GM12878 (cell line): ENCODE measurements around the gene JUND. TPM values are rescaled to one million over a fixed set of nuclear protein-coding genes. Genes with fewer than 3 reads are reported as not detected.

Source experiments
- ATAC-seq: fragments of 200-7000 bp; cut with Tn5 transposase; 3 replicates; pipeline ENCODE4 v1.9.1; 2020; ENCODE audit warnings: mild to moderate bottlenecking, moderate library complexity
- BruUV-seq: library from RNA; stranded (reverse); fragments of 400-500 nt; replicated peaks from 2 replicates; lab custom pipeline; 2021; lab: Mats Ljungman, UMichigan
- CTCF ChIA-PET: fragments of 300-600 bp; sonication (Branson Sonifier 250); formaldehyde crosslinking; extraction: SDS; loops from one replicate; lab custom pipeline; 2021; ENCODE audit warnings: inconsistent platforms; lab: Yijun Ruan, JAX
- POLR2A ChIA-PET: fragments of 350-600 bp; formaldehyde crosslinking; extraction: SDS; loops from one replicate; lab custom pipeline; 2021; ENCODE audit warnings: inconsistent platforms; lab: Charles Lee
- RAD21 ChIA-PET: fragments of 300-600 bp; sonication (Branson Sonifier 250); formaldehyde crosslinking; loops from one replicate; lab custom pipeline; 2023; ENCODE audit warnings: antibody characterized with exemption; ENCODE audit not compliant: unreplicated experiment; lab: Charles Lee
- SMC1A ChIA-PET: fragments of 300-600 bp; sonication (Branson Sonifier 250); formaldehyde crosslinking; loops from one replicate; lab custom pipeline; 2023; ENCODE audit not compliant: unreplicated experiment, uncharacterized antibody; lab: Charles Lee
- DNase-seq: peaks from one replicate; pipeline ENCODE4 v3.0.0-alpha.2; 2011; ENCODE audit warnings: low read depth, low spot score
- FAIRE-seq: peaks from 3 replicates; lab custom pipeline; 2011; peaks lifted over from hg19 to GRCh38; lab: Jason Lieb, UNC
- H2AFZ ChIP-seq: 2 replicates; pipeline ENCODE4 v1.6.0; 2011; ENCODE audit warnings: low read depth, low read length, control low read depth; ENCODE audit not compliant: control insufficient read depth
- H3K27ac ChIP-seq: 2 replicates; pipeline ENCODE4 v1.5.1; 2011; ENCODE audit warnings: control low read depth; ENCODE audit not compliant: control insufficient read depth, insufficient read depth
- H3K27me3 ChIP-seq, 2 experiments: replicated peaks in 1 of 2; 2 replicates each; pipeline versions ENCODE4 v1.6.0 to v1.6.1; 2011; ENCODE audit warnings: low read length in 1 of 2; ENCODE audit not compliant: control insufficient read depth in 2 of 2, insufficient read depth in 2 of 2
- H3K36me3 ChIP-seq, 2 experiments: 2 replicates each; pipeline ENCODE4 v1.5.1; 2011; ENCODE audit warnings: low read length in 1 of 2; ENCODE audit not compliant: control insufficient read depth in 2 of 2, insufficient read depth in 2 of 2
- H3K4me1 ChIP-seq: 2 replicates; pipeline ENCODE4 v1.6.1; 2011; ENCODE audit warnings: mild to moderate bottlenecking, low read length, moderate library complexity, mixed read lengths; ENCODE audit not compliant: control insufficient read depth, insufficient read depth
- H3K4me2 ChIP-seq: 2 replicates; pipeline ENCODE4 v1.6.0; 2011; ENCODE audit warnings: control low read depth; ENCODE audit not compliant: control insufficient read depth, insufficient read depth
- H3K4me3 ChIP-seq: fragments of 200-600 bp; sonication (generic); 2 replicates; pipeline ENCODE4 v1.5.1; 2016
- H3K79me2 ChIP-seq: 2 replicates; pipeline ENCODE4 v1.6.0; 2011; ENCODE audit warnings: low read length; ENCODE audit not compliant: control insufficient read depth, insufficient read depth
- H3K9ac ChIP-seq: 2 replicates; pipeline ENCODE4 v1.8.0; 2011; ENCODE audit warnings: low read length, control low read depth, mixed read lengths; ENCODE audit not compliant: control insufficient read depth, insufficient read depth
- H3K9me3 ChIP-seq: replicated peaks from 3 replicates; pipeline ENCODE4 v1.5.1; 2011; ENCODE audit warnings: mild to moderate bottlenecking, low read length; ENCODE audit not compliant: control insufficient read depth, insufficient read depth
- H4K20me1 ChIP-seq: 2 replicates; pipeline ENCODE4 v1.6.0; 2011; ENCODE audit not compliant: control insufficient read depth, insufficient read depth
- BCL3 ChIP-seq: IDR thresholded peaks from 2 replicates; pipeline ENCODE4 v1.6.1; 2011; ENCODE audit warnings: borderline replicate concordance, low read depth, mild to moderate bottlenecking, moderate library complexity, low read length; ENCODE audit not compliant: insufficient read depth, poor library complexity, severe bottlenecking
- EED ChIP-seq: sonication (generic); IDR thresholded peaks from 2 replicates; pipeline ENCODE4 v1.6.1; 2016; ENCODE audit warnings: antibody characterized with exemption, low read depth
- HDGF ChIP-seq: fragments of 450-650 bp; IDR thresholded peaks from 2 replicates; pipeline ENCODE4 v1.6.1; 2016; ENCODE audit warnings: antibody characterized with exemption
- MLLT1 ChIP-seq: fragments of 450-650 bp; IDR thresholded peaks from 2 replicates; pipeline ENCODE4 v1.6.1; 2016; ENCODE audit warnings: mild to moderate bottlenecking
- MYC ChIP-seq: IDR thresholded peaks from 2 replicates; pipeline ENCODE4 v1.6.1; 2011; ENCODE audit warnings: mild to moderate bottlenecking, low read length, moderate library complexity, inconsistent platforms; ENCODE audit not compliant: insufficient read depth, insufficient replicate concordance, insufficient read length, severe bottlenecking
- POLR2AphosphoS2 ChIP-seq: IDR thresholded peaks from 2 replicates; pipeline ENCODE4 v1.6.1; 2011; ENCODE audit warnings: low read depth, mild to moderate bottlenecking, low read length, improper control_type of control experiment, moderate library complexity
- POLR2AphosphoS5 ChIP-seq: IDR thresholded peaks from 2 replicates; pipeline ENCODE4 v1.6.1; 2011; ENCODE audit warnings: mild to moderate bottlenecking, low read length, inconsistent platforms
- ZBTB11 ChIP-seq: fragments of 450-650 bp; formaldehyde crosslinking; IDR thresholded peaks from 2 replicates; pipeline ENCODE4 v1.5.0; 2022; ENCODE audit warnings: mild to moderate bottlenecking, missing genetic modification characterization
- WGBS: methylation state at CpG from one replicate; pipeline ENCODE4 v1.1.6; 2016; ENCODE audit warnings: low lambda C conversion rate; ENCODE audit not compliant: insufficient replicate concordance, insufficient coverage; ENCODE audit errors: missing lambda C conversion rate; 5-methylcytosine and 5-hydroxymethylcytosine counted together
- in situ Hi-C: fragments of 300-500 bp; cut with MboI; formaldehyde crosslinking; loops from 9 replicates; pipeline ENCODE4 v1.14.3; 2018; ENCODE audit warnings: mixed read lengths
- intact Hi-C: fragments of 100-400 bp; cut with micrococcal nuclease; formaldehyde crosslinking; loops from one replicate; pipeline ENCODE4 v1.14.2; 2022; ENCODE audit not compliant: unreplicated experiment
- polyA plus RNA-seq, 11 experiments: library from polyadenylated mRNA; depleted of rRNA in 4 of 11; unstranded in 6 of 11; stranded (reverse) in 5 of 11; fragments of >200 nt; fragmentation: Nextera tagmentation in 4 of 11; fragmentation: Illumina TruSeq in 1 of 11; extraction: Ambion mirVana in 4 of 11; extraction: Trizol in 1 of 11; gene quantifications; 1 replicate in 1 of 11; 2 replicates in 10 of 11; pipeline versions ENCODE4 v1.2.1 to v1.2.3, GENCODE V29; 2011 to 2016; ENCODE audit warnings: inconsistent platforms in 2 of 11, missing spikeins in 2 of 11, low read depth in 1 of 11
- total RNA-seq, 4 experiments: library from RNA; depleted of rRNA in 3 of 4; stranded (reverse); fragments of >200 nt in 3 of 4; fragmentation: Illumina TruSeq in 1 of 4; extraction: Trizol in 1 of 4; gene quantifications; 2 replicates each; pipeline versions ENCODE4 v1.2.1 to v1.2.3, GENCODE V29; 2013 to 2021
- TF ChIP-seq, protein P1 (sequence below): fragments of 450-650 bp; conservative IDR thresholded peaks from 2 replicates; pipeline ENCODE4 v1.6.1; 2017; ENCODE audit warnings: mild to moderate bottlenecking, moderate library complexity

JUND gene
- total and polyA plus RNA-seq, 10 of the 15 experiments (the other 5 are each of a cell fraction or from before 2014, with no cell fraction given): 7.4 to 164 (median 18.8) TPM

GRCh38 chr19:18330868-18331267 is 49.4 kb upstream of the JUND start:
- 72% methylated on average over 6 of the region's 9 CpGs for WGBS
- in situ Hi-C loops: no loop called here
- Histone ChIP-seq H4K20me1 (no peaks in the 10 kb centered on the region), H3K79me2 (no peaks in the 10 kb centered on the region), H2AFZ (no peak overlapping the region), H3K9ac (no peak overlapping the region), H3K4me3 (no peak overlapping the region), H3K36me3 (no peaks in the 10 kb centered on the region), H3K4me1 (no peaks in the 10 kb centered on the region), H3K27ac (no peak overlapping the region), H3K4me2 (no peak overlapping the region), H3K9me3 (no peaks in the 10 kb centered on the region), H3K27me3 (no peaks in the 10 kb centered on the region)
- TF ChIP-seq HDGF (no peak), POLR2AphosphoS2 (no peak), BCL3 (no peak), EED (no peak), ZBTB11 (CRISPR knock-in tag) (no peak), MLLT1 (no peak), MYC (no peak), POLR2AphosphoS5 (no peak)
- TF ChIP-seq, protein P1, sequence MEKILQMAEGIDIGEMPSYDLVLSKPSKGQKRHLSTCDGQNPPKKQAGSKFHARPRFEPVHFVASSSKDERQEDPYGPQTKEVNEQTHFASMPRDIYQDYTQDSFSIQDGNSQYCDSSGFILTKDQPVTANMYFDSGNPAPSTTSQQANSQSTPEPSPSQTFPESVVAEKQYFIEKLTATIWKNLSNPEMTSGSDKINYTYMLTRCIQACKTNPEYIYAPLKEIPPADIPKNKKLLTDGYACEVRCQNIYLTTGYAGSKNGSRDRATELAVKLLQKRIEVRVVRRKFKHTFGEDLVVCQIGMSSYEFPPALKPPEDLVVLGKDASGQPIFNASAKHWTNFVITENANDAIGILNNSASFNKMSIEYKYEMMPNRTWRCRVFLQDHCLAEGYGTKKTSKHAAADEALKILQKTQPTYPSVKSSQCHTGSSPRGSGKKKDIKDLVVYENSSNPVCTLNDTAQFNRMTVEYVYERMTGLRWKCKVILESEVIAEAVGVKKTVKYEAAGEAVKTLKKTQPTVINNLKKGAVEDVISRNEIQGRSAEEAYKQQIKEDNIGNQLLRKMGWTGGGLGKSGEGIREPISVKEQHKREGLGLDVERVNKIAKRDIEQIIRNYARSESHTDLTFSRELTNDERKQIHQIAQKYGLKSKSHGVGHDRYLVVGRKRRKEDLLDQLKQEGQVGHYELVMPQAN: no peak
- ChIA-PET CTCF (interaction anchor here (1.0 to 11.3 kb wide), 4 partner anchors 9 to 82 kb away, joined by 3 to 516 read pairs (median 40); partner anchors contain the start of genes IQCN and JUND), POLR2A (interaction anchor here (1.8 to 10.4 kb wide), 2 partner anchors 8 to 52 kb away, joined by 9 to 206 read pairs; partner anchors contain the start of gene JUND), SMC1A (interaction anchor here (0.9 to 7.7 kb wide), 4 partner anchors 8 to 83 kb away, joined by 3 to 176 read pairs (median 26); partner anchors contain the start of gene JUND), RAD21 (interaction anchor here (0.6 to 7.6 kb wide), 5 partner anchors 29 to 83 kb away, joined by 3 to 259 read pairs (median 3); partner anchors contain the start of gene JUND)
- no peak for FAIRE-seq
- DNase-seq: no peak
- intact Hi-C loops: no loop called here
- no TSS peak for BruUV-seq
- no peak for ATAC-seq
